Astrocyte (in vitro differentiated cells and primary cell): ENCODE results near the gene GSG1L. TPM values are rescaled to one million over a fixed set of nuclear protein-coding genes. Genes with fewer than 3 reads are reported as not detected.
"Not testable (repeated sequence)": the region's sequence is repeated elsewhere in the genome, so short reads cannot be mapped to it uniquely, and the experiment has no call there.

ENCODE experiments used
- DNase-seq: peaks from one replicate; pipeline ENCODE4 v3.0.0-alpha.2; 2010; ENCODE audit warnings: low read depth
- FAIRE-seq: peaks from 2 replicates; lab custom pipeline; 2011; peaks lifted over from hg19 to GRCh38; lab: Jason Lieb, UNC
- H2AFZ ChIP-seq: 2 replicates; pipeline ENCODE4 v1.6.0; 2012; ENCODE audit warnings: low read depth, low read length, inconsistent platforms
- H3K27ac ChIP-seq: 2 replicates; pipeline ENCODE4 v1.5.1; 2011; ENCODE audit warnings: low read depth, low read length, inconsistent platforms
- H3K27me3 ChIP-seq: 2 replicates; pipeline ENCODE4 v1.6.0; 2011; ENCODE audit warnings: low read length, inconsistent platforms; ENCODE audit not compliant: insufficient read depth
- H3K36me3 ChIP-seq: 2 replicates; pipeline ENCODE4 v1.5.1; 2011; ENCODE audit warnings: low read length, inconsistent platforms; ENCODE audit not compliant: insufficient read depth
- H3K4me1 ChIP-seq: 2 replicates; pipeline ENCODE4 v1.5.1; 2011; ENCODE audit warnings: low read length, inconsistent platforms; ENCODE audit not compliant: insufficient read depth
- H3K4me2 ChIP-seq: 2 replicates; pipeline ENCODE4 v1.6.0; 2012; ENCODE audit warnings: low read length, inconsistent platforms
- H3K4me3 ChIP-seq: 2 replicates; pipeline ENCODE4 v1.5.1; 2011; ENCODE audit warnings: low read depth, mild to moderate bottlenecking, low read length, inconsistent platforms; ENCODE audit not compliant: insufficient read depth
- H3K79me2 ChIP-seq: 2 replicates; pipeline ENCODE4 v1.6.0; 2012; ENCODE audit warnings: mild to moderate bottlenecking, low read length, inconsistent platforms; ENCODE audit not compliant: insufficient read depth
- H3K9ac ChIP-seq: 2 replicates; pipeline ENCODE4 v1.6.0; 2012; ENCODE audit warnings: mild to moderate bottlenecking, low read length, inconsistent platforms
- H3K9me3 ChIP-seq: 2 replicates; pipeline ENCODE4 v1.5.1; 2012; ENCODE audit warnings: low read depth, mild to moderate bottlenecking, low read length, inconsistent platforms; ENCODE audit not compliant: insufficient read depth
- H4K20me1 ChIP-seq: 2 replicates; pipeline ENCODE4 v1.6.0; 2012; ENCODE audit warnings: low read length, inconsistent platforms; ENCODE audit not compliant: insufficient read depth
- H3K27ac Mint-ChIP-seq: one replicate; pipeline ENCODE4 v1.8.0; 2021; ENCODE audit warnings: mild to moderate bottlenecking, mixed read lengths; ENCODE audit not compliant: unreplicated experiment
- H3K27me3 Mint-ChIP-seq: one replicate; pipeline ENCODE4 v1.8.0; 2021; ENCODE audit warnings: low read depth, mixed read lengths; ENCODE audit not compliant: unreplicated experiment
- H3K36me3 Mint-ChIP-seq: one replicate; pipeline ENCODE4 v1.8.0; 2021; ENCODE audit warnings: low read depth, mixed read lengths; ENCODE audit not compliant: unreplicated experiment
- H3K4me1 Mint-ChIP-seq: one replicate; pipeline ENCODE4 v1.8.0; 2021; ENCODE audit warnings: low read depth, mixed read lengths; ENCODE audit not compliant: unreplicated experiment
- H3K4me3 Mint-ChIP-seq: one replicate; pipeline ENCODE4 v1.8.0; 2021; ENCODE audit warnings: mild to moderate bottlenecking, moderate library complexity, mixed read lengths; ENCODE audit not compliant: unreplicated experiment
- H3K9me3 Mint-ChIP-seq: one replicate; pipeline ENCODE4 v1.8.0; 2021; ENCODE audit warnings: mild to moderate bottlenecking, mixed read lengths; ENCODE audit not compliant: unreplicated experiment
- CTCF ChIP-seq: IDR thresholded peaks from 2 replicates; pipeline ENCODE4 v1.5.1; 2011; ENCODE audit warnings: low read depth, mild to moderate bottlenecking, inconsistent platforms, low read length, moderate library complexity; ENCODE audit not compliant: insufficient read depth
- EZH2 ChIP-seq: IDR thresholded peaks from 2 replicates; pipeline ENCODE4 v1.6.1; 2012; ENCODE audit warnings: mild to moderate bottlenecking, low read length, inconsistent platforms; ENCODE audit not compliant: insufficient read depth
- total RNA-seq: library from RNA; stranded (reverse); gene quantifications from 2 replicates; pipeline ENCODE4 v1.2.1, GENCODE V29; 2021

The GSG1L gene
- total RNA-seq, 1 donor from 2014 or later: not detected

GRCh38 chr16:27945233-27945973 lies 118.1 kb downstream of the GSG1L start:
- H3K79me2 ChIP-seq: no peaks in the 10 kb centered on the region
- H3K4me3 ChIP-seq: no peak overlapping the region
- Mint-ChIP-seq H3K36me3 (no peaks in the 10 kb centered on the region), H3K4me1 (no peaks in the 10 kb centered on the region), H3K27ac (no peak overlapping the region), H3K9me3 (no peaks in the 10 kb centered on the region), H3K4me3 (no peak overlapping the region), H3K27me3 (peaks cover 26% of the 10 kb centered on the region)
- H3K27me3 ChIP-seq: no peaks in the 10 kb centered on the region
- no peak for DNase-seq
- no peaks in the 10 kb centered on the region for H3K36me3 ChIP-seq
- H3K4me2 ChIP-seq: no peak overlapping the region
- TF ChIP-seq CTCF: no peak
- TF ChIP-seq EZH2: no peak
- H2AFZ ChIP-seq: no peak overlapping the region
- H4K20me1 ChIP-seq: no peaks in the 10 kb centered on the region
- no peaks in the 10 kb centered on the region for H3K9me3 ChIP-seq
- H3K4me1 ChIP-seq: no peaks in the 10 kb centered on the region
- H3K27ac ChIP-seq: no peak overlapping the region
- H3K9ac ChIP-seq: no peak overlapping the region
- no peak for FAIRE-seq

- Mint-ChIP-seq H3K27me3 (peaks cover 25% of the 10 kb centered on the region), H3K4me1 (no peaks in the 10 kb centered on the region), H3K27ac (no peak overlapping the region), H3K9me3 (no peaks in the 10 kb centered on the region), H3K4me3 (no peak overlapping the region), H3K36me3 (no peaks in the 10 kb centered on the region)
- H3K79me2 ChIP-seq: no peaks in the 10 kb centered on the region
- no peak overlapping the region for H3K27ac ChIP-seq
- no peak overlapping the region for H3K4me2 ChIP-seq
- H3K9me3 ChIP-seq: no peaks in the 10 kb centered on the region
- no peaks in the 10 kb centered on the region for H3K4me1 ChIP-seq
- DNase-seq (no peak), FAIRE-seq (no peak)
- H3K27me3 ChIP-seq: no peaks in the 10 kb centered on the region
- H2AFZ ChIP-seq: no peak overlapping the region
- H3K36me3 ChIP-seq: no peaks in the 10 kb centered on the region
- H3K9ac ChIP-seq: no peak overlapping the region
- no peak for TF ChIP-seq EZH2
- no peak for TF ChIP-seq CTCF
- H4K20me1 ChIP-seq: no peaks in the 10 kb centered on the region
- H3K4me3 ChIP-seq: no peak overlapping the region
These were observed 119.7 kb downstream of the GSG1L start for GRCh38 chr16:27943766-27944165.

GRCh38 chr16:27942071-27942470 lies 121.4 kb downstream of the GSG1L start:
- not testable (repeated sequence) for H3K36me3 ChIP-seq, H3K36me3 Mint-ChIP-seq, H3K27me3 ChIP-seq, H3K4me1 ChIP-seq, H3K9ac ChIP-seq, H3K79me2 ChIP-seq, H3K4me2 ChIP-seq, H2AFZ ChIP-seq, H3K4me1 Mint-ChIP-seq, H3K27ac Mint-ChIP-seq, FAIRE-seq, H3K9me3 Mint-ChIP-seq, H4K20me1 ChIP-seq, H3K27ac ChIP-seq, H3K4me3 Mint-ChIP-seq, DNase-seq, H3K4me3 ChIP-seq, H3K9me3 ChIP-seq
- peaks cover 17% of the 10 kb centered on the region for H3K27me3 Mint-ChIP-seq
